VCaP (cell line): ENCODE data around the gene CFAP57.

ENCODE experiments used
- H3K27ac ChIP-seq: fragments of 450-650 bp; 2 replicates; pipeline ENCODE4 v1.5.1; 2017
- TF ChIP-seq, protein P1 (sequence below): fragments of 450-650 bp; conservative IDR thresholded peaks from 2 replicates; pipeline ENCODE4 v1.5.1; 2017; ENCODE audit warnings: mild to moderate bottlenecking, moderate library complexity

Gene CFAP57

DNA sequence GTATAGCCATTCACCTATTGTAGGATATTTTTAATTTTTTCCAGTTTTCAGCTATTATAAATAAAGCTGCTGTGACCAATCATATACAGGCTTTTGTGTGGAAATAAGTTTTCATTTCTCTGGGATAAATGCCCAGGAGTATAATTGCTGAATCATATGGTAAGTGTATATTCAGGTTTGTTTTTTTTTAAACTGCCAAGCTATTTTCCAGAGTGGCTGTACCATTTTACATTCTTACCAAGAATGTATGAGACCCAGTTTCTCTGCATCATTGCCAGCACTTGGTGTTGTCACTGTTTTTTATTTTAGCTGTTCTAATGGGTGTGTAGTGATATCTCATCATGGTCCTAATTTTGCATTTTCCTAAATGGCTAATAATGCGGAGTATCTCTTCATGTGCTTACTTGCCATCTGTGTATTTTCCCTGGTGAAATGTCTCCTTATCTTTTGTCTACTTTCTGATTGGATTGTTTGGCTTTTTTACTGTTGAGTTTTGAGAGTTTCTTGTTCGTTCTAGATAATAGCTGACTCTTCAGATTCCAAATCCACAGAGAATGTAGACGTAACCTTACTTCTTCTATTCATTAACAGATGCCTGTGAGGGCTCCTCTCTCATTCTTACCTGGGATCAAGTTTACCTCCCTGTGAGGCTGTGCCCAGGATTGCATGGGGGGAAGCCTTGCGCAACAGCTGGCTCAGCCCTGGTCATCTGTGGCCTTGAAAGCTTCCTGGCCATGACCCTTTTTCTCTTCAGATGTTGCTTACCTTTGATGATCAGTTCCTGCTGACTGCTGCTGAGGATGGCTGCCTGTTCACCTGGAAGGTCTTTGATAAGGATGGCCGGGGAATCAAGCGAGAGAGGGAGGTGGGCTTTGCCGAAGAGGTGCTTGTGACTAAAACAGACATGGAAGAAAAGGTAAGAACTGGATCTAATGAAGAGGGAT lies 42.6 kb downstream of the CFAP57 start:
- TF ChIP-seq, protein P1, sequence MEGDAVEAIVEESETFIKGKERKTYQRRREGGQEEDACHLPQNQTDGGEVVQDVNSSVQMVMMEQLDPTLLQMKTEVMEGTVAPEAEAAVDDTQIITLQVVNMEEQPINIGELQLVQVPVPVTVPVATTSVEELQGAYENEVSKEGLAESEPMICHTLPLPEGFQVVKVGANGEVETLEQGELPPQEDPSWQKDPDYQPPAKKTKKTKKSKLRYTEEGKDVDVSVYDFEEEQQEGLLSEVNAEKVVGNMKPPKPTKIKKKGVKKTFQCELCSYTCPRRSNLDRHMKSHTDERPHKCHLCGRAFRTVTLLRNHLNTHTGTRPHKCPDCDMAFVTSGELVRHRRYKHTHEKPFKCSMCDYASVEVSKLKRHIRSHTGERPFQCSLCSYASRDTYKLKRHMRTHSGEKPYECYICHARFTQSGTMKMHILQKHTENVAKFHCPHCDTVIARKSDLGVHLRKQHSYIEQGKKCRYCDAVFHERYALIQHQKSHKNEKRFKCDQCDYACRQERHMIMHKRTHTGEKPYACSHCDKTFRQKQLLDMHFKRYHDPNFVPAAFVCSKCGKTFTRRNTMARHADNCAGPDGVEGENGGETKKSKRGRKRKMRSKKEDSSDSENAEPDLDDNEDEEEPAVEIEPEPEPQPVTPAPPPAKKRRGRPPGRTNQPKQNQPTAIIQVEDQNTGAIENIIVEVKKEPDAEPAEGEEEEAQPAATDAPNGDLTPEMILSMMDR = no peak
- H3K27ac ChIP-seq = no peak overlapping the region

DNA sequence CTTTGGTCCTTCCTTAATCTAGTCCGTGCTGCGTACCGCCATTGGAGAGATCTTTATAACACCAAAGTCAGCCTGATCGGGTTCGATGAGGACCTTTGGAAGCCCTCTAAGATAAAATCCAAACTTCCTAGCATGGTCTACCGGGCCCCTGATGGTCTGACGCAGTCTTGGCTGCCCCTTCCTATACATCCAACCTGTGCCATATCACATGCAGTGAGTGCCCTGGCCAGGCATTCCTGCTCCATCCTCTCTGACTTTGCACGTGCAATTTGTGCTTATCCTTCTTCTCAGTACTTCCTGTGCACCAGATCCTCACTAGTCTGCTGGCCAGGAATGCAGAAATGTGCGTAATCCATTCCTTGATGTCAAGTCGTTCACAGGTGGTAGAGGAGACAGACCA lies 45.6 kb downstream of the CFAP57 start:
- TF ChIP-seq, protein P1 = no peak
- H3K27ac ChIP-seq = no peak overlapping the region

DNA sequence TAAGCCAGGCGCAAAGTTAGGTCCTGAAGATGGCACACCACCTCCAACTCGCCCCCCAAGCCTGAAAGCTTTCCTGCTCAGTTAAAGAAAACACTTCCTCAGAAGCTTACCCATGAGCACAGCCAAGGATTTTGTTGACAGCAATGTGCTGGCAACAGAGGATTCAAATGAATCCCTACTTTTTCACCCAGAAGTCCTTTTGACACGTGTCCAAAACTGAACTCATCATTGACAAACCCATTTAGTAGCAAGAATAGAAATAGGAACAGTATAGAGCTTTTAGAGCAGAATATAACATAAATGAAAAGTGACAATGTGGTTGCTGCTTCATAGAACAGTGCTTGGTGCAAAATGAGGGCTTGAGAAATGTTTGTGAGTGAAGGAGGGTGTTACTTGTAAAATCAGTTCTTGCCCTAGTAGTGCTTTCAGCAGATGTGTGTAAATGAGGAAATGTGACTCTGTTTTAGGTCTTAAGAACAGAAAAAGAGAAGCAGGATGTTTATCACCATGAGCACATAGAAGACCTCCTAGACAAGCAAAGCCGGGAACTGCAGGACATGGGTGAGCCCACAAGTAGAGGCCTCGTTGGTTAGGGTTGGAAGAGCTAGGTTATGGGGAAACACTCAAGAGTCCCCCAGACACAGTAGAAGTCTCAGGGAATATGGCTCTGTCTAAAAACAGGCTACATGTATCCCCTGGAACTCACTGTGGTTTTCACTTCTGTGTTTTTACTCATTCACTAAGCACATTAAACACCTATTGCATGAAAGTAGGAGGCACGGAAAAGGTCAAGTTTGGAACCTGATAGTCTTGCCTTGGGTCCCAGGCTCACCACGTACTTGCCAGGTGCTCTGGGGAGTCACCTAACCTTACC lies 49.0 kb downstream of the CFAP57 start:
- TF ChIP-seq, protein P1 = no peak
- no peak overlapping the region for H3K27ac ChIP-seq

DNA sequence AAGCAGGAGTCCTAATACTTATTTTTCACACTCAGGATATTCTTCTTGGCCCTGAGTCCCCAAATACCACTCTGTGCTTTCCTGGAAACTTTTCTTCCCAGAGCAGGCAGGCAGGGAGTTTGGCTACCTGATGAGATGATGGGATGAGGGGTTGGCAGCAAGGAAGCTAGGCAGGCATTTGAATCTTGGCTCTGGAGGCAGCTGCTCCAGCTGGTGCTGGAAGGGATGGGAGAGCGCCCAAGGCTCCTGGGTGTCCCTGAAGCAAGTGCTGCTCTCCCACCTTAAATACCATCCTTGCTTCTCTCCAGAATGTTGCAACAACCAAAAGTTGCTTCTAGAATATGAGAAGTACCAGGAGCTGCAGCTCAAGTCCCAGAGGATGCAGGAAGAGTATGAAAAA lies 49.7 kb downstream of the CFAP57 start:
- TF ChIP-seq, protein P1 = no peak
- H3K27ac ChIP-seq = no peak overlapping the region

DNA sequence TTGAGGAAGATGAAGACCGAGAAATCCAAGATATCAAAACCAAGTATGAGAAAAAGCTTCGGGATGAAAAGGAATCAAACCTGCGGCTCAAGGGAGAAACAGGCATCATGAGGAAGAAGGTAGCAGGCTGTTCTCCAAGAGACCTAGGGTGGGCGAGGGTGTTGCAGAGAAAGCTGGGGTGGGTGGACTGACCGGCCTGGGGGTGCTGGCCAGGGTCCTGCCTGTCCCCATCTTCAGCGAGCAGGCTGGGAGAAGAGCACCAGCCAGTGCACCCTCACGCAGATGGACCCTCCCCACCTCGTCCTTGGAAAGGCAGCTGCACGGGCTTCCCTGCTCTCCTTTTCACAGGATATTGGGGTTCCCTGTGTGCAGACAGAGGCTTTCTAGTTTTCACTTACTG lies 50.7 kb downstream of the CFAP57 start:
- no peak overlapping the region for H3K27ac ChIP-seq
- TF ChIP-seq, protein P1 = no peak

DNA sequence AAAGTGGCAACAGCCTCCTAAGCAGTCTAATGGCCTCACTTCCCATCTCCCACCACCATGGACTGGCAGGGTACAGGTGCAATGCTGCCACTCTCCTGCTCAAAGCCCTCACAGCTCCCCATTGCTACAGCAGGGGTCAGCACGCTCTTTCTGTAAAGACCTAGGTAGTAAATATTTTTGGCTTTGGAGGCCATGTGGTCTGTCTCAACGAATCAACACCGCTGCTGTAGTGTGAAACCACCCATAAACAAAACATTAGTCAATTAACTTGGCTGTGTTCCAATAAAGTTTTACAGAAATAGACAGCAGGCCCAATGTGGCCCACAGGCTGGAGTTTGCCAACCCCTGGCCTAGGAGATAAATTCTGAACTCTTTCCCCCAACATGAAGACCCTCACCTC lies 53.0 kb downstream of the CFAP57 start:
- TF ChIP-seq, protein P1 = no peak
- H3K27ac ChIP-seq = no peak overlapping the region

DNA sequence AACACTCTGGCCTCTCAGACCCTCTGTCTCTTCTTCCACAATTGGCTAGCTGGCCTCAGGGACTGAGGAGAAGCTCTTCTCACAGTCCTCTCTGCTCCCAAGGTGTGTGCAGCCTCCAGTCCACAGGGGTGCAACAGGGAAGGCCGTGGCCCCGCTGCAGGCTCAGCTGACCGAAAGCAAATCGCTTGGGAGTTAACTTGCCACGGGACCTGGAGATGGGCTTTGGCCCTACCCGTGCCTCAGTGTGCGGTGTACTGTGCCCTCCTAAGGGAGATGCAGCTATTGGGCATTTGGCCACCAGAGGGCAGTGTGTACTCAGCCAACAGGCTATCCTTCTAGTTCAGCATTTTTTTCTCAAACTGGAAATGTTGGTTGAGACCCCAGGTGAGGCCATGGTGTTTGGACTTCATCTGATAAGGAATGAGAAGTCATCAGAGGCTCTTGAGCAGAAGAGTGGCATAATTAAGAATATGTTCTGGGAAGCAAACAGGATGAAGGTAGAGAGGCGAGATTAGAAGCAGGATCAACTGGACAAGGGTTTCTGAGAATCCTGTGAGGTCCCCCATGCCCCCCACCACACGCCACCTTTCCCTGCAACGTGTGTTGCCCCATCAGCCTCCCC lies 55.1 kb downstream of the CFAP57 start:
- H3K27ac ChIP-seq = peak overlapping the region; percentile 60
- TF ChIP-seq, protein P1 = peak; percentile 92
